OCI-LY3 (cell line): ENCODE results near the gene GNAQ.

Experiments
- CTCF ChIP-seq: fragments of 200-600, 300-600 bp; sonication (generic); IDR thresholded peaks from 2 replicates; pipeline ENCODE4 v1.5.1; 2014; ENCODE audit warnings: antibody characterized with exemption, low read length, low read depth
- EZH2phosphoT487 ChIP-seq: fragments of 200-600 bp; shearing (Covaris generic); IDR thresholded peaks from 2 replicates; pipeline ENCODE4 v1.6.1; 2018; ENCODE audit warnings: antibody characterized with exemption, mixed run types, low read depth

- TF ChIP-seq CTCF (no peak), EZH2phosphoT487 (no peak)
Measured at GRCh38 chr9:78073722-78074121, 42.1 kb upstream of the GNAQ start.
